PC-3 (cell line): ENCODE data around the gene CKMT1A. TPM values are rescaled to one million over a fixed set of nuclear protein-coding genes. Genes with fewer than 3 reads are reported as not detected.
"Not testable (repeated sequence)": the region's sequence is repeated elsewhere in the genome, so short reads cannot be mapped to it uniquely, and the experiment has no call there.

Experiments used
- ATAC-seq: fragments of 200-7000 bp; cut with Tn5 transposase; 2 replicates; pipeline ENCODE4 v1.9.1; 2020; ENCODE audit warnings: mild to moderate bottlenecking, moderate library complexity
- BruUV-seq: library from RNA; stranded (reverse); fragments of 400-500 nt; replicated peaks from 2 replicates; lab custom pipeline; 2021; lab: Mats Ljungman, UMichigan
- CTCF ChIA-PET: fragments of 300-600 bp; sonication (Branson Sonifier 250); formaldehyde crosslinking; loops from one replicate; lab custom pipeline; 2022; ENCODE audit warnings: antibody characterized with exemption; lab: Charles Lee
- POLR2A ChIA-PET: fragments of 300-600 bp; sonication (Branson Sonifier 250); formaldehyde crosslinking; loops from one replicate; lab custom pipeline; 2022; ENCODE audit warnings: antibody characterized with exemption; ENCODE audit not compliant: unreplicated experiment; lab: Charles Lee
- DNase-seq: peaks from one replicate; pipeline ENCODE4 v3.0.0-alpha.2; 2015
- H2AFZ ChIP-seq: fragments of 300-600 bp; sonication (generic); 2 replicates; pipeline ENCODE4 v1.6.0; 2016; ENCODE audit warnings: antibody characterized with exemption, low read length
- H3F3A ChIP-seq: fragments of 300-600 bp; sonication (generic); one replicate; pipeline ENCODE4 v1.6.0; 2017; ENCODE audit warnings: antibody characterized with exemption, low read length, control low read depth, mild to moderate bottlenecking; ENCODE audit not compliant: unreplicated experiment
- H3K27ac ChIP-seq: fragments of 300-600 bp; sonication (generic); 2 replicates; pipeline ENCODE4 v1.5.1; 2016; ENCODE audit warnings: mild to moderate bottlenecking, low read length
- H3K27me3 ChIP-seq: fragments of 300-600 bp; sonication (generic); 2 replicates; pipeline ENCODE4 v1.6.1; 2016; ENCODE audit warnings: low read length, mixed read lengths
- H3K36me3 ChIP-seq: fragments of 300-600 bp; sonication (generic); 2 replicates; pipeline ENCODE4 v1.6.1; 2016; ENCODE audit warnings: low read depth, mixed run types, low read length, mixed read lengths
- H3K4me1 ChIP-seq: fragments of 300-600 bp; sonication (generic); 2 replicates; pipeline ENCODE4 v1.5.1; 2016; ENCODE audit warnings: low read length; ENCODE audit not compliant: insufficient read depth
- H3K4me2 ChIP-seq: fragments of 300-600 bp; sonication (generic); 2 replicates; pipeline ENCODE4 v1.6.0; 2016; ENCODE audit warnings: low read length
- H3K4me3 ChIP-seq: fragments of 300-600 bp; sonication (generic); 2 replicates; pipeline ENCODE4 v1.5.1; 2016; ENCODE audit warnings: mild to moderate bottlenecking, low read length, mixed read lengths
- H3K79me2 ChIP-seq: fragments of 300-600 bp; sonication (generic); 2 replicates; pipeline ENCODE4 v1.6.1; 2017; ENCODE audit warnings: low read length, mixed read lengths
- H3K9ac ChIP-seq: fragments of 300-600 bp; sonication (generic); 2 replicates; pipeline ENCODE4 v1.6.0; 2016; ENCODE audit warnings: mild to moderate bottlenecking, low read length
- H3K9me2 ChIP-seq: fragments of 300-600 bp; sonication (generic); replicated peaks from 2 replicates; pipeline ENCODE4 v1.6.1; 2016; ENCODE audit warnings: mixed run types, low read length, mixed read lengths
- H3K9me3 ChIP-seq: fragments of 300-600 bp; sonication (generic); 2 replicates; pipeline ENCODE4 v1.6.1; 2016; ENCODE audit warnings: low read length, mixed read lengths
- H4K20me1 ChIP-seq: fragments of 300-600 bp; sonication (generic); 2 replicates; pipeline ENCODE4 v1.6.1; 2016; ENCODE audit warnings: low read length, mixed read lengths
- EZH2 ChIP-seq: fragments of 300-600 bp; sonication (generic); IDR thresholded peaks from one replicate; pipeline ENCODE4 v1.6.1; 2017; ENCODE audit warnings: antibody characterized with exemption, mild to moderate bottlenecking, low read length; ENCODE audit not compliant: unreplicated experiment
- EZH2phosphoT487 ChIP-seq: fragments of 300-600 bp; sonication (generic); IDR thresholded peaks from 2 replicates; pipeline ENCODE4 v1.6.1; 2018; ENCODE audit warnings: mild to moderate bottlenecking, antibody characterized with exemption, low read length, borderline replicate concordance
- intact Hi-C: fragments of 100-400 bp; cut with micrococcal nuclease; formaldehyde crosslinking; loops from 2 replicates; pipeline ENCODE4 v1.9.0; 2023
- total RNA-seq: library from RNA; depleted of rRNA; stranded (reverse); fragments of >200 nt; gene quantifications from 2 replicates; pipeline ENCODE4 v1.2.3, GENCODE V29; 2014; rRNA removed
- TF ChIP-seq, protein P1 (sequence below): fragments of 300-600 bp; sonication (generic); conservative IDR thresholded peaks from 2 replicates; pipeline ENCODE4 v1.5.1; 2017; ENCODE audit warnings: antibody characterized with exemption, low read depth, mild to moderate bottlenecking, low read length

CKMT1A gene
- total RNA-seq, 1 experiment from 2014 or later = 1.7 TPM

DNA sequence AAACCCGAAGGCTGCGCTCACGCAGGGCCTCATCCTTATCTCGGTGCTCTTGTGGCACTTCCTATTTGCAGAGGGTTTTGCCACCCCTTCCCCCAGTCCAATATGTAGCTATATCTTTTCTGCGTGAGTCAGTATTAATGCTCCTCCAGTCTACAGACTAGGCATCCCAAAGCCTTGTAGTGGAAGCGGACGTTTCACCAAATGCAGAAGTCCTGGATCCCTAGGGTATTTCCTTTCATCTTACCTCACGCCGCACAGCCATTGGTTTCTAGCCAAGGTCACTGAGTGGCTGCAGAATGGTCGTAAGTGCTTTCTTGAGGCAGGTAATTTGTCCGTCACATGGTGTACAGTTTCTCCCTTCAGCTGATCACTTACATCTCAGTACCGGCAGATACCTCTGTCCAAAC is 53.2 kb downstream of the CKMT1A start:
- CTCF ChIA-PET, H3F3A ChIP-seq, H3K9me3 ChIP-seq, H3K27me3 ChIP-seq, H3K36me3 ChIP-seq, POLR2A ChIA-PET, H3K9me2 ChIP-seq: not testable (repeated sequence)
- DNase-seq (peak; percentile 29), ATAC-seq (peak; percentile 21)
- Histone ChIP-seq H3K9ac (peak overlapping the region; percentile 98), H4K20me1 (peaks cover 47% of the 10 kb centered on the region), H3K79me2 (peaks cover 57% of the 10 kb centered on the region), H3K4me1 (peaks cover 16% of the 10 kb centered on the region), H2AFZ (peak overlapping the region; percentile 72; the same call in 1 of the 2 replicates), H3K4me2 (peak overlapping the region; percentile 83), H3K4me3 (peak overlapping the region; percentile 81), H3K27ac (peak overlapping the region; percentile 72)
- BruUV-seq = TSS peak; percentile 57
- intact Hi-C loops = loop anchor here (1.0 kb wide), 1 partner anchor 28 kb away; no protein-coding TSS in a partner anchor

DNA sequence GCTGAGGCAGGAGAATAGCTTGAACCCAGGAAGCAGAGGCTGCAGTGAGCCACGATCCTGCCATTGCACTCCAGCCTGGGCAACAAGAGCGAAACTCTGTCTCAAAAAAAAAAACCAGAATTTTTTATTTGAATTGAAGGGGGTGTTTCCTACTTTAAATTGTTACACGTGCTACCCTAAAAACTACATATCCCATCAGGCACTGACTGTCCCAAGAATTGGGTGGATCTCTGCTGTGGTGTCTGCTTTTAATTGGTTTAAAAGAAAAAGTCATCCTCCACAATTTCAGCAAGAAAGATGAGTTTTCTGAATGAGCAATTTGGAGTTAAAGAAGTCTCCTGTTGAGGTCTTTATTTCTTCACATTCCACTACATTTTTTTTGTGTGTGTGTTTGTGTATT is 54.7 kb downstream of the CKMT1A start:
- no TSS peak for BruUV-seq
- CTCF ChIA-PET = no interaction called here
- peak overlapping the region; percentile 81 for H3K4me3 ChIP-seq
- no peak overlapping the region for H3K27ac ChIP-seq
- TF ChIP-seq, protein P1, sequence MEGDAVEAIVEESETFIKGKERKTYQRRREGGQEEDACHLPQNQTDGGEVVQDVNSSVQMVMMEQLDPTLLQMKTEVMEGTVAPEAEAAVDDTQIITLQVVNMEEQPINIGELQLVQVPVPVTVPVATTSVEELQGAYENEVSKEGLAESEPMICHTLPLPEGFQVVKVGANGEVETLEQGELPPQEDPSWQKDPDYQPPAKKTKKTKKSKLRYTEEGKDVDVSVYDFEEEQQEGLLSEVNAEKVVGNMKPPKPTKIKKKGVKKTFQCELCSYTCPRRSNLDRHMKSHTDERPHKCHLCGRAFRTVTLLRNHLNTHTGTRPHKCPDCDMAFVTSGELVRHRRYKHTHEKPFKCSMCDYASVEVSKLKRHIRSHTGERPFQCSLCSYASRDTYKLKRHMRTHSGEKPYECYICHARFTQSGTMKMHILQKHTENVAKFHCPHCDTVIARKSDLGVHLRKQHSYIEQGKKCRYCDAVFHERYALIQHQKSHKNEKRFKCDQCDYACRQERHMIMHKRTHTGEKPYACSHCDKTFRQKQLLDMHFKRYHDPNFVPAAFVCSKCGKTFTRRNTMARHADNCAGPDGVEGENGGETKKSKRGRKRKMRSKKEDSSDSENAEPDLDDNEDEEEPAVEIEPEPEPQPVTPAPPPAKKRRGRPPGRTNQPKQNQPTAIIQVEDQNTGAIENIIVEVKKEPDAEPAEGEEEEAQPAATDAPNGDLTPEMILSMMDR = no peak
- TF ChIP-seq EZH2phosphoT487 = no peak
- TF ChIP-seq EZH2 = no peak
- H2AFZ ChIP-seq = no peak overlapping the region
- peak; percentile 19 for DNase-seq
- ATAC-seq = no peak
- H3K4me2 ChIP-seq = peak overlapping the region; percentile 83
- H3K9ac ChIP-seq = no peak overlapping the region
- intact Hi-C loops = no loop called here
- H3K36me3 ChIP-seq = peaks cover 22% of the 10 kb centered on the region
- H3K4me1 ChIP-seq = peaks cover 16% of the 10 kb centered on the region
- no peaks in the 10 kb centered on the region for H3K9me3 ChIP-seq
- H4K20me1 ChIP-seq = peaks cover 62% of the 10 kb centered on the region
- POLR2A ChIA-PET = no interaction called here
- no peaks in the 10 kb centered on the region for H3K27me3 ChIP-seq
- no peaks in the 10 kb centered on the region for H3F3A ChIP-seq
- H3K9me2 ChIP-seq = no peaks in the 10 kb centered on the region
- H3K79me2 ChIP-seq = peaks cover 72% of the 10 kb centered on the region

Other genes starting within 250 kb of the CKMT1A start
- 51.8 and 55.7 TPM in 2 replicates for gene TP53BP1, start 200.7 kb upstream of the CKMT1A start, total RNA-seq
- 1.0 and 1.8 TPM in 2 replicates for gene MAP1A, start 176.3 kb upstream of the CKMT1A start, total RNA-seq
- gene PPIP5K1, start 103.7 kb upstream of the CKMT1A start, total RNA-seq = 19.8 and 24.9 TPM in 2 replicates
- gene CKMT1B, start 99.8 kb upstream of the CKMT1A start, total RNA-seq = 6.1 and 8.7 TPM in 2 replicates
- 0.22 and 0.46 TPM in 2 replicates for gene STRC, start 75.1 kb upstream of the CKMT1A start, total RNA-seq
- gene CATSPER2, start 45.0 kb upstream of the CKMT1A start, total RNA-seq = 0.55 and 4.0 TPM in 2 replicates
- 187 and 210 TPM in 2 replicates for gene PDIA3, start 52.6 kb downstream of the CKMT1A start, total RNA-seq
- 15.0 and 35.8 TPM in 2 replicates for gene ELL3, start 83.1 kb downstream of the CKMT1A start, total RNA-seq
- 665 and 756 TPM in 2 replicates for gene SERF2, start 98.5 kb downstream of the CKMT1A start, total RNA-seq
- not detected in 2 replicates for gene SERINC4, start 106.4 kb downstream of the CKMT1A start, total RNA-seq
- gene HYPK, start 106.7 kb downstream of the CKMT1A start, total RNA-seq = 22.8 and 29.4 TPM in 2 replicates
- gene MFAP1, start 130.8 kb downstream of the CKMT1A start, total RNA-seq = 18.5 and 18.6 TPM in 2 replicates
- 29.0 and 29.7 TPM in 2 replicates for gene WDR76, start 133.1 kb downstream of the CKMT1A start, total RNA-seq